Endothelial cell of umbilical vein (primary cell): ENCODE data around the gene ATP6V0E2. TPM values are rescaled to one million over a fixed set of nuclear protein-coding genes. Genes with fewer than 3 reads are reported as not detected.

Experiments
- BruUV-seq: library from RNA; stranded (reverse); fragments of 400-500 nt; replicated peaks from 2 replicates; lab custom pipeline; 2021; lab: Mats Ljungman, UMichigan
- CTCF ChIA-PET: fragments of 300-600, 350-600 bp; sonication (Branson Sonifier 250); formaldehyde crosslinking; loops from one replicate; lab custom pipeline; 2021; ENCODE audit warnings: antibody characterized with exemption, inconsistent platforms; lab: Charles Lee
- POLR2A ChIA-PET: fragments of 300-600, 350-600 bp; sonication (Branson Sonifier 250); formaldehyde crosslinking; loops from one replicate; lab custom pipeline; 2021; ENCODE audit warnings: antibody characterized with exemption, inconsistent platforms; lab: Charles Lee
- DNase-seq: peaks from one replicate; pipeline ENCODE4 v3.0.0-alpha.2; 2011; ENCODE audit warnings: low read depth, low spot score
- FAIRE-seq: peaks from 2 replicates; lab custom pipeline; 2011; peaks lifted over from hg19 to GRCh38; lab: Jason Lieb, UNC
- H2AFZ ChIP-seq: 2 replicates; pipeline ENCODE4 v1.6.0; 2012; ENCODE audit warnings: low read depth, low read length, control low read depth, inconsistent platforms
- H3K27ac ChIP-seq: 2 replicates; pipeline ENCODE4 v1.5.1; 2011; ENCODE audit warnings: low read depth, mild to moderate bottlenecking, control low read depth, low read length, moderate library complexity; ENCODE audit not compliant: insufficient read depth
- H3K27me3 ChIP-seq, 2 experiments: 2 replicates each; pipeline versions ENCODE4 v1.6.0 to v1.6.1; 2011; ENCODE audit warnings: low read length in 2 of 2, mixed read lengths in 1 of 2; ENCODE audit not compliant: control insufficient read depth in 2 of 2, insufficient read depth in 2 of 2
- H3K36me3 ChIP-seq, 2 experiments: 2 replicates in 1 of 2; 3 replicates in 1 of 2; pipeline ENCODE4 v1.5.1; 2011; ENCODE audit warnings: low read length in 2 of 2, mild to moderate bottlenecking in 1 of 2, moderate library complexity in 1 of 2; ENCODE audit not compliant: control insufficient read depth in 2 of 2, insufficient read depth in 2 of 2; ENCODE audit errors: extremely low read depth in 1 of 2
- H3K4me1 ChIP-seq: 3 replicates; pipeline ENCODE4 v1.5.1; 2011; ENCODE audit warnings: mild to moderate bottlenecking, low read length; ENCODE audit not compliant: control insufficient read depth, insufficient read depth; ENCODE audit errors: extremely low read depth
- H3K4me2 ChIP-seq: 2 replicates; pipeline ENCODE4 v1.6.1; 2011; ENCODE audit warnings: low read length, control low read depth, mixed read lengths; ENCODE audit not compliant: insufficient read depth
- H3K4me3 ChIP-seq, 3 experiments: fragments of 200-600 bp in 1 of 3; sonication (generic), shearing (Covaris generic) in 1 of 3; replicated peaks in 1 of 3; 2 replicates each; pipeline ENCODE4 v1.5.1; 2011 to 2016; ENCODE audit warnings: control low read depth in 3 of 3, low read length in 3 of 3, mild to moderate bottlenecking in 2 of 3, inconsistent platforms in 1 of 3, low read depth in 1 of 3, moderate library complexity in 1 of 3; ENCODE audit not compliant: insufficient read depth in 1 of 3
- H3K79me2 ChIP-seq: 2 replicates; pipeline ENCODE4 v1.6.0; 2012; ENCODE audit warnings: low read length, inconsistent platforms; ENCODE audit not compliant: control insufficient read depth, insufficient read depth
- H3K9ac ChIP-seq: replicated peaks from 2 replicates; pipeline ENCODE3; 2011; ENCODE audit warnings: low read length, control low read depth; ENCODE audit not compliant: insufficient read depth; ENCODE audit errors: extremely low read depth
- H3K9me1 ChIP-seq: replicated peaks from 3 replicates; pipeline ENCODE4 v1.6.0; 2011; ENCODE audit warnings: mild to moderate bottlenecking, low read length; ENCODE audit not compliant: control insufficient read depth, insufficient read depth; ENCODE audit errors: extremely low read depth
- H3K9me3 ChIP-seq: replicated peaks from 2 replicates; pipeline ENCODE4 v1.5.1; 2012; ENCODE audit warnings: low read length, inconsistent platforms; ENCODE audit not compliant: control insufficient read depth, insufficient read depth
- H4K20me1 ChIP-seq: replicated peaks from 2 replicates; pipeline ENCODE3; 2011; ENCODE audit warnings: mild to moderate bottlenecking, low read length; ENCODE audit not compliant: control insufficient read depth, insufficient read depth; ENCODE audit errors: extremely low read depth
- EZH2 ChIP-seq: IDR thresholded peaks from 2 replicates; pipeline ENCODE4 v1.6.1; 2012; ENCODE audit warnings: borderline replicate concordance, low read depth, mild to moderate bottlenecking, moderate library complexity, low read length, inconsistent platforms; ENCODE audit not compliant: severe bottlenecking
- FOS ChIP-seq: IDR thresholded peaks from 2 replicates; pipeline ENCODE4 v1.6.1; 2011; ENCODE audit warnings: mild to moderate bottlenecking, low read length, moderate library complexity, borderline replicate concordance; ENCODE audit not compliant: insufficient read depth
- GATA2 ChIP-seq: IDR thresholded peaks from 2 replicates; pipeline ENCODE4 v1.7.0; 2011; ENCODE audit warnings: low read depth, mild to moderate bottlenecking, moderate library complexity, mixed read lengths, low read length; ENCODE audit not compliant: insufficient read length, insufficient read depth
- JUN ChIP-seq: IDR thresholded peaks from 2 replicates; pipeline ENCODE4 v1.6.1; 2011; ENCODE audit warnings: borderline replicate concordance, low read depth; ENCODE audit not compliant: insufficient read length, insufficient read depth
- MYC ChIP-seq: IDR thresholded peaks from one replicate; pipeline ENCODE4 v1.6.1; 2011; ENCODE audit warnings: mild to moderate bottlenecking, low read depth, low read length
- POLR2A ChIP-seq: IDR thresholded peaks from 2 replicates; pipeline ENCODE4 v1.6.1; 2012; ENCODE audit warnings: low read depth, mild to moderate bottlenecking, control low read depth, low read length
- POLR2AphosphoS5 ChIP-seq: IDR thresholded peaks from 2 replicates; pipeline ENCODE4 v1.6.1; 2012; ENCODE audit warnings: low read depth, mild to moderate bottlenecking, control low read depth, low read length, moderate library complexity; ENCODE audit not compliant: insufficient read depth
- dilution Hi-C: fragments of 300-500 bp; cut with MboI; formaldehyde crosslinking; loops from one replicate; pipeline ENCODE4 v1.15.0; 2019; ENCODE audit warnings: low sequenced_read_pairs; ENCODE audit not compliant: extremely low pct_ligation_motif_present
- intact Hi-C: fragments of 100-400 bp; cut with micrococcal nuclease; formaldehyde crosslinking; loops from one replicate; pipeline ENCODE4 v1.10.0; 2022
- polyA plus RNA-seq, 4 experiments: library from polyadenylated mRNA; depleted of rRNA in 3 of 4; stranded (reverse) in 3 of 4; unstranded in 1 of 4; fragments of >200 nt; gene quantifications; 2 replicates each; pipeline versions ENCODE4 v1.2.1 to v1.2.3, GENCODE V29; 2011 to 2012; ENCODE audit warnings: missing spikeins in 1 of 4
- total RNA-seq: library from RNA; stranded (reverse); gene quantifications from 2 replicates; pipeline ENCODE4 v1.2.3, GENCODE V29; 2021
- TF ChIP-seq, protein P1 (sequence below): IDR thresholded peaks from 2 replicates; pipeline ENCODE4 v1.6.1; 2011; ENCODE audit not compliant: insufficient read depth, insufficient read length

The ATP6V0E2 gene
- total and polyA plus RNA-seq, 2 donors (not counting 3 experiments of a cell fraction or from before 2014, with no cell fraction given) = 27.8 to 36.8 TPM

DNA sequence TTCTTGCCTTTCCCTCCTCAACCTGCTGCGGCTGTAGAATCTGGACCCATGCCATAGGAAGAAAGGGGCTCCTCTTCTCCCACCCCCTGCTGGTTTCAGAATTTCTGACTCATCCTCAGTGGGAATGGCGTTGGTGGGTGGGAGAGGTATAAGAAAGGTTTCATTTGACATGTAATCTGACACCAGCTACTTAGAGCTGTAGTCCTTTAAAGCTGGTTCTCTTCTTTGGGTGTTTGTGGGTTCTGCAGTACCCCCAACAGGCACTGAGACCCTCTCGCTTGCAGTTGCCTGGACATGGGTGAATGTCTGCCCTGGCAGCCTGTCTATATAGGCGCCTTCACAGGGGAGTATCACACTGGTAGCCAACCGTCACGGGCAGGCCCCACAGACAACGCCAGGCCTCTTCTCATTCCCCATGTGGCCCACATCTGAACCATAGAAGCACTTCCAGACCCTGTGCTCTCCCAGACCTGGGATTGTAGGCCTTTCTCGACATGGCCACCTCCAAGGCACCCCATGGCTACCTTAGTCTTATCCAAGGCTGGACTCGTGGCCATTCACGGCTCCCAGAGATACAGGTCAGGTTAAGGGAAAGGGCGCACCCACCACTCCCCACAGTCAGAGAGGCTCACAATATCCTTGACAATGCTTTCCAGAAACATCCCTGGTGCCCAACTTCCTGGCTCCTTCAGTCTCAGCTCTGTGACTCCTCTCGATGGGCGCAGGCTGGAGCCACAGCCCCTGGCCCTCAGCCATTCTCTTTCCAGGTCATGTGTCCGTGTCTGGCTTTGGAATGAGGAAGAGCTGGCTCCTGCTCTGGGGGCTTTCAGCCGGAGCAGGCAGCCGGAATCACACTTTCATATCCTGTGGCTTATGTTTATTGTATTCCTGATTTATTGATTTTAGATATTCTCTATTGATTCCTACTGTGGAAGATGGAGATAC, 18.1 kb upstream of the ATP6V0E2 start:
- no peak for FAIRE-seq
- DNase-seq = no peak
- Histone ChIP-seq H3K4me2 (no peak overlapping the region), H3K9me1 (no peaks in the 10 kb centered on the region), H3K36me3 (no peaks in the 10 kb centered on the region), H3K27me3 (no peaks in the 10 kb centered on the region), H4K20me1 (no peaks in the 10 kb centered on the region), H3K4me3 (no peak overlapping the region), H3K9me3 (no peaks in the 10 kb centered on the region), H3K79me2 (no peaks in the 10 kb centered on the region), H3K9ac (no peak overlapping the region), H2AFZ (no peak overlapping the region), H3K27ac (no peak overlapping the region), H3K4me1 (no peaks in the 10 kb centered on the region)
- TF ChIP-seq GATA2 = no peak
- no peak for TF ChIP-seq POLR2AphosphoS5
- no peak for TF ChIP-seq JUN
- TF ChIP-seq, protein P1, sequence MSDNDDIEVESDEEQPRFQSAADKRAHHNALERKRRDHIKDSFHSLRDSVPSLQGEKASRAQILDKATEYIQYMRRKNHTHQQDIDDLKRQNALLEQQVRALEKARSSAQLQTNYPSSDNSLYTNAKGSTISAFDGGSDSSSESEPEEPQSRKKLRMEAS = no peak
- no peak for TF ChIP-seq EZH2
- no peak for TF ChIP-seq MYC
- no peak for TF ChIP-seq POLR2A
- no peak for TF ChIP-seq FOS
- dilution Hi-C loops (no loop called here), intact Hi-C loops (loop anchor here (2.0 kb wide), 1 partner anchor 17 kb away; the partner anchor contains the start of gene ZNF862)
- BruUV-seq = no TSS peak
- ChIA-PET CTCF (no interaction called here), POLR2A (no interaction called here)
